ENCODE measurements around the gene FGF12.

FGF12 gene

DNA sequence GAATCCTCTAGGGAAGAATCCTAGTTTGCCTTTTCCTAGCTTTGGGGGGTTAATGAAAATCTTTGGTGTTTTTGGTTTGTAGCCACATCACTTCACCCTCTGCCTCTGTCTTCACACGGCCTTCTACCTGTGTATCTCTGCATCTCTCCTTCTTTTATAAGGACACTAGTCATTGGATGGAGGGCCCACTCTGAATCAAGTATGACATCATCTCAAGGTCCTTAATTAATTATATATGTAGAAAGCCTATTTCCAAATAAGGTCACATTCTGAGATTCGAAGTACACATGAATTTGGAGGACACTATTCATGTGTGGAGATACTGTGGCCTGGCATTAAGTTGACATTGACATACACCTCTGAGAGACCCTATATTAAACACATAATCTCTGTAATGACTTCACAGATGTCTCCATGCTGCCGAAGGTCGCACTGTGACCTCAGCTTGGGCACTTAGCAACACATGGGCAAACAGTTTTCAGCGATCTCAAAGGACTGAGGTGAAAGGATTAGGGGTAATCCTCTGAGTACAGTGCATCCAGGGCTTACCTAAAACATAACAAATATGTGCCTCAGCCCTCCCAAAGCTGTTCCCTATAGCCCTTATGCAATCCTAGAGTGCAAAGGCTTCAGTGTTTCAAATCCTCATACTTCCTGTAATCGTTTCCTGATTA lies 446.0 kb downstream of the FGF12 start:
- TF ChIP-seq EZH2phosphoT487 (IDR thresholded peaks at IDR 0.05; ENCODE audit: low read depth): no peak
- TF ChIP-seq CTCF (IDR thresholded peaks at IDR 0.05; ENCODE audit: low read depth, low read length): no peak
- Histone ChIP-seq H2AFZ (ENCODE audit: low read depth, low read length) (no peak overlapping the region), H3K36me3 (replicated peaks; ENCODE audit: low read depth, low read length) (no peaks in the 10 kb centered on the region), H3K9ac (ENCODE audit: low read length) (no peak overlapping the region), H3K27me3 (ENCODE audit: low read depth, low read length) (no peaks in the 10 kb centered on the region), H3K79me2 (ENCODE audit: low read length) (no peaks in the 10 kb centered on the region), H3K4me2 (ENCODE audit: low read length) (no peak overlapping the region), H3K4me3 (ENCODE audit: low read length) (no peak overlapping the region), H3K9me3 (ENCODE audit: insufficient read depth, low read length) (no peaks in the 10 kb centered on the region), H3K27ac (ENCODE audit: low read length) (no peak overlapping the region), H4K20me1 (ENCODE audit: insufficient read depth, low read length) (no peaks in the 10 kb centered on the region), H3K4me1 (ENCODE audit: low read length) (no peaks in the 10 kb centered on the region)

DNA sequence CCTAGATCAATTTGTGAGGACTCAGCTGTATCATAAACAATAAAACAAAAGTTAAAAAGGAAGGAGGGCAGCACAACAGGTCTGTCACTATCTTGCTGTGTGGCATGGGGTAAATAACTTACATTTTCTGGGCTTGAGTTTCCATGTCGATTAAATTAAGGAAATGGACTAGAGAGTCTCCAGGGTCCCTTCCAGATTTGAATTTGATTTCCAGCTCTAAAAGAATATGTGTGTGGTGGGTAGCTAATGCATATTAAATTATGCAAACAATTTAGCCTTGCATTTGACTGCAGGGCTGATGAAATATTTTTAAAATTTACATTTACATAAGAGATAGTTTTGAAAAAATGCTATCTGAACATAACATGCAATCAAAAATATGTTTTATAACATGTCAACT lies 447.7 kb downstream of the FGF12 start:
- H3K4me2 ChIP-seq (ENCODE audit: low read length): no peak overlapping the region
- H2AFZ ChIP-seq (ENCODE audit: low read depth, low read length): no peak overlapping the region
- H3K4me1 ChIP-seq (ENCODE audit: low read length): no peaks in the 10 kb centered on the region
- TF ChIP-seq CTCF (IDR thresholded peaks at IDR 0.05; ENCODE audit: low read depth, low read length): no peak
- TF ChIP-seq EZH2phosphoT487 (IDR thresholded peaks at IDR 0.05; ENCODE audit: low read depth): no peak
- no peak overlapping the region for H3K27ac ChIP-seq (ENCODE audit: low read length)
- no peak overlapping the region for H3K9ac ChIP-seq (ENCODE audit: low read length)
- no peaks in the 10 kb centered on the region for H3K27me3 ChIP-seq (ENCODE audit: low read depth, low read length)
- H3K4me3 ChIP-seq (ENCODE audit: low read length): no peak overlapping the region
- H3K36me3 ChIP-seq (replicated peaks; ENCODE audit: low read depth, low read length): no peaks in the 10 kb centered on the region
- H4K20me1 ChIP-seq (ENCODE audit: insufficient read depth, low read length): no peaks in the 10 kb centered on the region
- H3K79me2 ChIP-seq (ENCODE audit: low read length): no peaks in the 10 kb centered on the region
- no peaks in the 10 kb centered on the region for H3K9me3 ChIP-seq (ENCODE audit: insufficient read depth, low read length)

DNA sequence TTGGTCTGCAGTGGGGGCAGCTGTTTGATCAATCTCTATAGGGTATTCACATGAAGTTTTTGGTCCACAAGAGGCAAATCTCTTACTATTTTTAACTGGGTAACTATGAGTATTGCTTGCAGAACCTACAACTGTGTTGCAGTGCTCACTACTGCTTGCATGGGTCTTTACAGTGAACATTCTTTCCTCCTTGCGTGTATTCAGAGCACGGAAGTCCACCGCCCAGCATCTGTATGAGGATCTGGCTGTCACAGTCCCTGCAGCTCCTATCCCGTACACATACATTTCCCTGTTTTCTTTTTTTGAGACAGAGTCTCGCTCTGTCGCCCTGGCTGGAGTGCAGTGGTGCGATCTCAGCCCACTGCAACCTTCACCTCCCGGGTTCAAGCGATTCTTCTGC lies 449.9 kb downstream of the FGF12 start:
- H3K9me3 ChIP-seq (ENCODE audit: insufficient read depth, low read length): no peaks in the 10 kb centered on the region
- H3K4me2 ChIP-seq (ENCODE audit: low read length): no peak overlapping the region
- H4K20me1 ChIP-seq (ENCODE audit: insufficient read depth, low read length): no peaks in the 10 kb centered on the region
- H3K36me3 ChIP-seq (replicated peaks; ENCODE audit: low read depth, low read length): no peaks in the 10 kb centered on the region
- H3K4me3 ChIP-seq (ENCODE audit: low read length): no peak overlapping the region
- no peak for TF ChIP-seq CTCF (IDR thresholded peaks at IDR 0.05; ENCODE audit: low read depth, low read length)
- no peak for TF ChIP-seq EZH2phosphoT487 (IDR thresholded peaks at IDR 0.05; ENCODE audit: low read depth)
- peaks cover 9% of the 10 kb centered on the region for H3K4me1 ChIP-seq (ENCODE audit: low read length)
- no peak overlapping the region for H3K27ac ChIP-seq (ENCODE audit: low read length)
- no peak overlapping the region for H2AFZ ChIP-seq (ENCODE audit: low read depth, low read length)
- no peaks in the 10 kb centered on the region for H3K27me3 ChIP-seq (ENCODE audit: low read depth, low read length)
- H3K79me2 ChIP-seq (ENCODE audit: low read length): no peaks in the 10 kb centered on the region
- no peak overlapping the region for H3K9ac ChIP-seq (ENCODE audit: low read length)

DNA sequence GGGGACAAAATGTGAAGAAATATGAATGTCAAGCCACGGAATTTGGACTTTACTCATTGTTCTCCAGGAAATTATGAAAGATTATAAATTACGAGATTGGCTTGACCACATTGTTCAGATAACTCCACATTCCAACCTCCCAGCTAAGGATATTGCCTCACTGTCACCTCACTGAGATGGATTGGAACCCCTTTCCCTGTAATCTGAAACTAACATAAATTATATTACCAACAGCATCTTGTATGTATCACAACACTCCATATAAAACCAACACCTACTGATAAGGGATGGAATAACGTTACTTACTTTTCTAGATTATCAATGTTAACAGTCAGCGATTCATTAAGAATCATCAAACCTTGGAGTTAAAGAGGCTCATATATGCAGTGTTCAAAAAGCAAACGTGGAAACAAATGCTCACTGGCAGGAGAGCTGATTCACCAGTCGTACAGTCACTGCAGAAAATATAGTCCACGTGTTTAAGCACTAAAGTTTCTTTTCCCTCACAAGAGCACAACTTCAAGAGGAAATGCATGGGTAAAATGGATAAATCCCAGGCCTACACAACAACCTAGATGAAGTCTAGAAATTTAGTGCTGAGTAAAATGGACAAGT lies 451.5 kb downstream of the FGF12 start:
- Histone ChIP-seq H4K20me1 (ENCODE audit: insufficient read depth, low read length) (no peaks in the 10 kb centered on the region), H3K4me3 (ENCODE audit: low read length) (no peak overlapping the region), H3K4me2 (ENCODE audit: low read length) (no peak overlapping the region), H3K36me3 (replicated peaks; ENCODE audit: low read depth, low read length) (no peaks in the 10 kb centered on the region), H2AFZ (ENCODE audit: low read depth, low read length) (no peak overlapping the region), H3K4me1 (ENCODE audit: low read length) (peaks cover 9% of the 10 kb centered on the region), H3K9me3 (ENCODE audit: insufficient read depth, low read length) (no peaks in the 10 kb centered on the region), H3K9ac (ENCODE audit: low read length) (no peak overlapping the region), H3K27ac (ENCODE audit: low read length) (no peak overlapping the region), H3K79me2 (ENCODE audit: low read length) (no peaks in the 10 kb centered on the region), H3K27me3 (ENCODE audit: low read depth, low read length) (no peaks in the 10 kb centered on the region)
- TF ChIP-seq CTCF (IDR thresholded peaks at IDR 0.05; ENCODE audit: low read depth, low read length) (no peak), EZH2phosphoT487 (IDR thresholded peaks at IDR 0.05; ENCODE audit: low read depth) (no peak)

Data from OCI-LY3 (cell line).